ENCODE results near the gene COPRS. TPM values are rescaled to one million over a fixed set of nuclear protein-coding genes. Genes with fewer than 3 reads are reported as not detected.

The COPRS gene
- polyA plus RNA-seq, 1 donor (not counting 4 experiments of a cell fraction or from before 2014, with no cell fraction given): 30.3 TPM

DNA sequence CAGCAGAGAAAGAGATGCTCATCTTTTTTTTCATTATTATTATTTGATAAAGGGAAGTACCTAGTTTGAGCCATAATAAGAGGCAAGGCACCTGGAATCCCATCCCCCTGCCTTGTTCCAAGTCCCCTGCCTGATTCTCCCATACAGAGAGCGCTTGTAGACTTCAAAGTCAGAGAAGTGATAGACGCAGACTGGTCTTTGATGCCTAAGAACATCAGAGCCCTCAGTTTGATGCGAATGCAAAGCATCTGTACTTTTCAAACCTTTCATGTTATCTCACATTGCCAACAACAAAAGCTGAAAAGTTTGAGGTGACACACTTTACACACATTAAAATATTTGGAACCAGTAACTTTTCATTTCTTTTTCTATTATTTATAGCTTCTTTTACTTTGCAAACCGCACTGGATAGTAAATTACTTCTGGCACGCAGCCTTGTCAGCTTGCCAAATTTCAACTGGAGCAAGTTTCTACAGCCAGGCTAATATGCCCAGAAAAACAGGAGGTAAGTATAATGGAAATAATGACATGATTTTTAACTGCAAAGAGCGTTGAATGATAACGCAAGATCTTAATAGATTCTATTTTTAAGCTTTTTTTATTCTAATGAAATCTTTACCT, 48.4 kb upstream of the COPRS start:
- TF ChIP-seq EZH2 (IDR thresholded peaks at IDR 0.05; ENCODE audit: low read length): no peak
- TF ChIP-seq, protein P1, sequence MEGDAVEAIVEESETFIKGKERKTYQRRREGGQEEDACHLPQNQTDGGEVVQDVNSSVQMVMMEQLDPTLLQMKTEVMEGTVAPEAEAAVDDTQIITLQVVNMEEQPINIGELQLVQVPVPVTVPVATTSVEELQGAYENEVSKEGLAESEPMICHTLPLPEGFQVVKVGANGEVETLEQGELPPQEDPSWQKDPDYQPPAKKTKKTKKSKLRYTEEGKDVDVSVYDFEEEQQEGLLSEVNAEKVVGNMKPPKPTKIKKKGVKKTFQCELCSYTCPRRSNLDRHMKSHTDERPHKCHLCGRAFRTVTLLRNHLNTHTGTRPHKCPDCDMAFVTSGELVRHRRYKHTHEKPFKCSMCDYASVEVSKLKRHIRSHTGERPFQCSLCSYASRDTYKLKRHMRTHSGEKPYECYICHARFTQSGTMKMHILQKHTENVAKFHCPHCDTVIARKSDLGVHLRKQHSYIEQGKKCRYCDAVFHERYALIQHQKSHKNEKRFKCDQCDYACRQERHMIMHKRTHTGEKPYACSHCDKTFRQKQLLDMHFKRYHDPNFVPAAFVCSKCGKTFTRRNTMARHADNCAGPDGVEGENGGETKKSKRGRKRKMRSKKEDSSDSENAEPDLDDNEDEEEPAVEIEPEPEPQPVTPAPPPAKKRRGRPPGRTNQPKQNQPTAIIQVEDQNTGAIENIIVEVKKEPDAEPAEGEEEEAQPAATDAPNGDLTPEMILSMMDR (optimal IDR thresholded peaks at IDR 0.05 in 1 of 3, IDR thresholded peaks at IDR 0.05 in 1 of 3, conservative IDR thresholded peaks at IDR 0.05 in 1 of 3; ENCODE audit: extremely low read depth in 1 of 3, insufficient read depth in 2 of 3, low read length in 3 of 3): no peak
- H3K27ac ChIP-seq (ENCODE audit: control insufficient read depth, insufficient read depth, low read length): no peak overlapping the region
- no peaks in the 10 kb centered on the region for H3K4me1 ChIP-seq (ENCODE audit: control insufficient read depth, extremely low read depth, insufficient read depth, low read length)
- peak overlapping the region; percentile 23 for H3K4me2 ChIP-seq (ENCODE audit: control insufficient read depth, extremely low read depth, insufficient read depth, low read depth, low read length)
- no peaks in the 10 kb centered on the region for H3K36me3 ChIP-seq (ENCODE audit: control insufficient read depth in 2 of 2, extremely low read depth in 1 of 2, insufficient read depth in 2 of 2, low read length in 2 of 2)
- dilution Hi-C loops (cut with MboI; ENCODE audit: extremely low pct_ligation_motif_present, low sequenced_read_pairs): no loop called here
- H4K20me1 ChIP-seq (ENCODE audit: control insufficient read depth, extremely low read depth, insufficient read depth, low read length): no peaks in the 10 kb centered on the region
- H2AFZ ChIP-seq (ENCODE audit: control insufficient read depth, low read length): no peak overlapping the region
- no peak overlapping the region for H3K9ac ChIP-seq (ENCODE audit: control insufficient read depth, extremely low read depth, insufficient read depth, low read length)
- DNase-seq (ENCODE audit: low read depth, low spot score) (no peak), FAIRE-seq (peak; percentile 17)
- H3K27me3 ChIP-seq (ENCODE audit: control insufficient read depth, extremely low read depth, insufficient read depth, low read length): no peaks in the 10 kb centered on the region
- no peaks in the 10 kb centered on the region for H3K9me3 ChIP-seq (ENCODE audit: control insufficient read depth, low read depth, low read length)
- no peaks in the 10 kb centered on the region for H3K79me2 ChIP-seq (ENCODE audit: control insufficient read depth, insufficient read depth, low read length)
- no peaks in the 10 kb centered on the region for H3K9me1 ChIP-seq (ENCODE audit: control insufficient read depth, extremely low read depth, insufficient read depth, low read length)
- H3K4me3 ChIP-seq (ENCODE audit: control insufficient read depth in 2 of 3, extremely low read depth in 1 of 3, insufficient read depth in 2 of 3, low read depth in 1 of 3, low read length in 3 of 3): no peak overlapping the region

DNA sequence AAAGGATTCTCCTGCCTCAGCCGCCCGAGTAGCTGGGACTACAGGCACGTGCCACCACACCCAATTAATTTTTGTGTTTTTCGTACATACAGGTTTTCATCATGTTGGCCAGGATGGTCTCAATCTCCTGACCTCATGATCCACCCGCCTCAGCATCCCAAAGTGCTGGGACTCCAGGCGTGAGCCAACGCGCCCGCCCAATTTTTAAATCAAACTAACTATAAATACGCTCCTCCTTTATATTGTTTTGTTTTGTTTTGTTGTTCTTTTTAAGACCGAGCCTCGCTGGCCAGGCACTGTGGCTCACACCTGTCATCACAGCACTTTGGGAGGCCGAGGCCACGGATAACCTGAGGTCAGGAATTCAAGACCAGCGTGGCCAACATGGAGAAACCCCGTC, 44.4 kb upstream of the COPRS start:
- H3K9ac ChIP-seq (ENCODE audit: control insufficient read depth, extremely low read depth, insufficient read depth, low read length): no peak overlapping the region
- H3K9me1 ChIP-seq (ENCODE audit: control insufficient read depth, extremely low read depth, insufficient read depth, low read length): no peaks in the 10 kb centered on the region
- DNase-seq (ENCODE audit: low read depth, low spot score) (no peak), FAIRE-seq (no peak)
- no peak overlapping the region for H2AFZ ChIP-seq (ENCODE audit: control insufficient read depth, low read length)
- H3K4me2 ChIP-seq (ENCODE audit: control insufficient read depth, extremely low read depth, insufficient read depth, low read depth, low read length): no peak overlapping the region
- H3K9me3 ChIP-seq (ENCODE audit: control insufficient read depth, low read depth, low read length): no peaks in the 10 kb centered on the region
- no peak overlapping the region for H3K27ac ChIP-seq (ENCODE audit: control insufficient read depth, insufficient read depth, low read length)
- H4K20me1 ChIP-seq (ENCODE audit: control insufficient read depth, extremely low read depth, insufficient read depth, low read length): no peaks in the 10 kb centered on the region
- H3K36me3 ChIP-seq (ENCODE audit: control insufficient read depth in 2 of 2, extremely low read depth in 1 of 2, insufficient read depth in 2 of 2, low read length in 2 of 2): peaks cover 9 to 10% of the 10 kb centered on the region in 2 experiments
- dilution Hi-C loops (cut with MboI; ENCODE audit: extremely low pct_ligation_motif_present, low sequenced_read_pairs): no loop called here
- peaks cover 4% of the 10 kb centered on the region for H3K4me1 ChIP-seq (ENCODE audit: control insufficient read depth, extremely low read depth, insufficient read depth, low read length)
- H3K79me2 ChIP-seq (ENCODE audit: control insufficient read depth, insufficient read depth, low read length): peaks cover 29% of the 10 kb centered on the region
- H3K27me3 ChIP-seq (ENCODE audit: control insufficient read depth, extremely low read depth, insufficient read depth, low read length): no peaks in the 10 kb centered on the region
- TF ChIP-seq, protein P1 (optimal IDR thresholded peaks at IDR 0.05 in 1 of 3, IDR thresholded peaks at IDR 0.05 in 1 of 3, conservative IDR thresholded peaks at IDR 0.05 in 1 of 3; ENCODE audit: extremely low read depth in 1 of 3, insufficient read depth in 2 of 3, low read length in 3 of 3): no peak
- no peak for TF ChIP-seq EZH2 (IDR thresholded peaks at IDR 0.05; ENCODE audit: low read length)
- no peak overlapping the region for H3K4me3 ChIP-seq (ENCODE audit: control insufficient read depth in 2 of 3, extremely low read depth in 1 of 3, insufficient read depth in 2 of 3, low read depth in 1 of 3, low read length in 3 of 3)

All from keratinocyte (primary cell).